IMR-90 (cell line): ENCODE data around the gene CDS1. TPM values are rescaled to one million over a fixed set of nuclear protein-coding genes. Genes with fewer than 3 reads are reported as not detected.

Source experiments
- ATAC-seq: fragments of 200-7000 bp; cut with Tn5 transposase; 2 replicates; pipeline ENCODE4 v1.9.1; 2020; ENCODE audit warnings: low read depth, mild to moderate bottlenecking, moderate library complexity
- BruUV-seq: library from RNA; stranded (reverse); fragments of 400-500 nt; replicated peaks from 2 replicates; lab custom pipeline; 2021; lab: Mats Ljungman, UMichigan
- CTCF ChIA-PET: fragments of 300-600 bp; formaldehyde crosslinking; extraction: SDS; loops from one replicate; lab custom pipeline; 2021; ENCODE audit warnings: antibody characterized with exemption; lab: Yijun Ruan, JAX
- POLR2A ChIA-PET: fragments of 300-600 bp; sonication (Branson Sonifier 250); formaldehyde crosslinking; loops from one replicate; lab custom pipeline; 2022; ENCODE audit warnings: antibody characterized with exemption; ENCODE audit not compliant: unreplicated experiment; lab: Charles Lee
- DNase-seq: peaks from one replicate; pipeline ENCODE4 v3.0.0; 2013
- H2AFZ ChIP-seq: replicated peaks from 2 replicates; pipeline ENCODE3; 2013; ENCODE audit warnings: low read length, mild to moderate bottlenecking; ENCODE audit not compliant: poor library complexity
- H2AK5ac ChIP-seq: 2 replicates; pipeline ENCODE4 v1.6.1; 2013; ENCODE audit warnings: low read depth, low read length, inconsistent platforms
- H2AK9ac ChIP-seq: replicated peaks from 2 replicates; pipeline ENCODE3; 2013; ENCODE audit warnings: mild to moderate bottlenecking, low read depth, low read length, moderate library complexity; ENCODE audit not compliant: poor library complexity
- H2BK120ac ChIP-seq: 2 replicates; pipeline ENCODE4 v1.6.1; 2013; ENCODE audit warnings: low read depth, low read length, inconsistent platforms
- H2BK15ac ChIP-seq: 3 replicates; pipeline ENCODE4 v1.6.1; 2013; ENCODE audit warnings: low read depth, low read length, inconsistent platforms
- H2BK20ac ChIP-seq: 2 replicates; pipeline ENCODE4 v1.6.1; 2013; ENCODE audit warnings: low read depth, mild to moderate bottlenecking, inconsistent platforms, low read length, moderate library complexity
- H2BK5ac ChIP-seq: 2 replicates; pipeline ENCODE4 v1.6.1; 2013; ENCODE audit warnings: mild to moderate bottlenecking, low read depth, low read length, inconsistent platforms; ENCODE audit not compliant: poor library complexity, severe bottlenecking
- H3K14ac ChIP-seq: replicated peaks from 2 replicates; pipeline ENCODE4 v1.6.1; 2013; ENCODE audit warnings: low read depth, low read length, inconsistent platforms
- H3K18ac ChIP-seq: 2 replicates; pipeline ENCODE4 v1.6.1; 2013; ENCODE audit warnings: low read depth, low read length, control low read depth
- H3K23ac ChIP-seq: 2 replicates; pipeline ENCODE4 v1.6.1; 2013; ENCODE audit warnings: low read depth, low read length, inconsistent platforms
- H3K27ac ChIP-seq: 2 replicates; pipeline ENCODE4 v1.5.1; 2013; ENCODE audit warnings: mild to moderate bottlenecking, control low read depth, low read length; ENCODE audit not compliant: insufficient read depth
- H3K27me3 ChIP-seq: 2 replicates; pipeline ENCODE4 v1.6.1; 2013; ENCODE audit warnings: low read length; ENCODE audit not compliant: control insufficient read depth, insufficient read depth
- H3K36me3 ChIP-seq: 2 replicates; pipeline ENCODE4 v1.6.1; 2013; ENCODE audit warnings: low read length, mixed read lengths; ENCODE audit not compliant: control insufficient read depth, insufficient read depth
- H3K4ac ChIP-seq: 2 replicates; pipeline ENCODE4 v1.6.1; 2013; ENCODE audit warnings: low read depth, low read length, inconsistent platforms
- H3K4me1 ChIP-seq: 2 replicates; pipeline ENCODE4 v1.6.1; 2013; ENCODE audit warnings: low read length, mixed read lengths; ENCODE audit not compliant: control insufficient read depth, insufficient read depth
- H3K4me2 ChIP-seq: 2 replicates; pipeline ENCODE4 v1.6.1; 2013; ENCODE audit warnings: low read depth, mild to moderate bottlenecking, control low read depth, low read length, moderate library complexity
- H3K4me3 ChIP-seq: 2 replicates; pipeline ENCODE4 v1.5.1; 2013; ENCODE audit warnings: low read depth, mild to moderate bottlenecking, control low read depth, low read length, moderate library complexity; ENCODE audit not compliant: insufficient read depth
- H3K56ac ChIP-seq: 2 replicates; pipeline ENCODE4 v1.6.1; 2013; ENCODE audit warnings: low read length, inconsistent platforms; ENCODE audit not compliant: insufficient read depth; ENCODE audit errors: extremely low read depth
- H3K79me1 ChIP-seq, 2 experiments: 2 replicates each; pipeline ENCODE4 v1.6.1; 2013; ENCODE audit warnings: low read length in 2 of 2, inconsistent platforms in 1 of 2, low read depth in 1 of 2
- H3K9ac ChIP-seq: 2 replicates; pipeline ENCODE4 v1.6.1; 2013; ENCODE audit warnings: low read depth, low read length, control low read depth
- H3K9me1 ChIP-seq: 2 replicates; pipeline ENCODE4 v1.6.1; 2013; ENCODE audit warnings: low read length, inconsistent platforms; ENCODE audit not compliant: insufficient read depth
- H3K9me3 ChIP-seq: 2 replicates; pipeline ENCODE4 v1.6.1; 2013; ENCODE audit warnings: low read length; ENCODE audit not compliant: control insufficient read depth, insufficient read depth
- H4K20me1 ChIP-seq: 2 replicates; pipeline ENCODE4 v1.6.1; 2013; ENCODE audit warnings: low read length, inconsistent platforms; ENCODE audit not compliant: insufficient read depth
- H4K5ac ChIP-seq: 2 replicates; pipeline ENCODE4 v1.6.1; 2013; ENCODE audit warnings: mild to moderate bottlenecking, low read depth, low read length, control low read depth
- H4K8ac ChIP-seq, 2 experiments: 2 replicates each; pipeline ENCODE4 v1.6.1; 2013; ENCODE audit warnings: low read depth in 2 of 2, low read length in 2 of 2, control low read depth in 1 of 2, inconsistent platforms in 1 of 2
- H4K91ac ChIP-seq: 2 replicates; pipeline ENCODE4 v1.6.1; 2013; ENCODE audit warnings: low read depth, low read length, inconsistent platforms; ENCODE audit not compliant: insufficient read depth
- BHLHE40 ChIP-seq: fragments of 150-350 bp; IDR thresholded peaks from 2 replicates; pipeline ENCODE4 v1.6.1; 2016; ENCODE audit warnings: mild to moderate bottlenecking, low read depth, low read length
- CEBPB ChIP-seq: IDR thresholded peaks from 2 replicates; pipeline ENCODE4 v1.6.1; 2012; ENCODE audit warnings: low read depth, low read length, improper control_type of control experiment
- CHD1 ChIP-seq: IDR thresholded peaks from 2 replicates; pipeline ENCODE4 v1.6.1; 2012; ENCODE audit warnings: low read depth, low read length, improper control_type of control experiment
- CTCF ChIP-seq: conservative IDR thresholded peaks from 2 replicates; pipeline ENCODE4 v1.5.1; 2012; ENCODE audit warnings: mild to moderate bottlenecking, low read depth, low read length, improper control_type of control experiment
- ELK1 ChIP-seq: fragments of 150-350 bp; IDR thresholded peaks from 2 replicates; pipeline ENCODE4 v1.6.1; 2016; ENCODE audit warnings: low read depth, mild to moderate bottlenecking, low read length, moderate library complexity, borderline replicate concordance
- FOS ChIP-seq: fragments of 150-350 bp; IDR thresholded peaks from 2 replicates; pipeline ENCODE4 v1.6.1; 2016; ENCODE audit warnings: low read depth, low read length
- MAFK ChIP-seq: IDR thresholded peaks from 2 replicates; pipeline ENCODE4 v1.6.1; 2012; ENCODE audit warnings: low read depth, low read length, improper control_type of control experiment
- MAZ ChIP-seq: IDR thresholded peaks from 2 replicates; pipeline ENCODE4 v1.6.1; 2012; ENCODE audit warnings: low read depth, mild to moderate bottlenecking, low read length, improper control_type of control experiment, moderate library complexity, borderline replicate concordance
- MXI1 ChIP-seq: IDR thresholded peaks from 2 replicates; pipeline ENCODE4 v1.6.1; 2012; ENCODE audit warnings: low read depth, mild to moderate bottlenecking, low read length, moderate library complexity, borderline replicate concordance
- NFE2L2 ChIP-seq: fragments of 150-350 bp; IDR thresholded peaks from 2 replicates; pipeline ENCODE4 v1.6.1; 2016; ENCODE audit warnings: low read depth, mild to moderate bottlenecking, low read length
- POLR2A ChIP-seq: IDR thresholded peaks from 2 replicates; pipeline ENCODE4 v1.6.1; 2012; ENCODE audit warnings: mild to moderate bottlenecking, low read depth, low read length
- RAD21 ChIP-seq: IDR thresholded peaks from 2 replicates; pipeline ENCODE4 v1.6.1; 2012; ENCODE audit warnings: low read length, improper control_type of control experiment
- RCOR1 ChIP-seq: IDR thresholded peaks from 2 replicates; pipeline ENCODE4 v1.6.1; 2012; ENCODE audit warnings: mild to moderate bottlenecking, low read length, improper control_type of control experiment; ENCODE audit not compliant: insufficient replicate concordance
- RFX5 ChIP-seq: IDR thresholded peaks from 2 replicates; pipeline ENCODE4 v1.8.0; 2012; ENCODE audit warnings: low read depth, mild to moderate bottlenecking, low read length, moderate library complexity
- SMC3 ChIP-seq: fragments of 150-350 bp; IDR thresholded peaks from 2 replicates; pipeline ENCODE4 v1.6.1; 2016; ENCODE audit warnings: low read depth, mild to moderate bottlenecking, antibody characterized with exemption, low read length, moderate library complexity
- USF2 ChIP-seq: fragments of 150-350 bp; IDR thresholded peaks from 2 replicates; pipeline ENCODE4 v1.6.1; 2017; ENCODE audit warnings: mild to moderate bottlenecking, antibody characterized with exemption, low read length, low read depth
- WGBS, 2 experiments: methylation state at CpG; one replicate each; pipeline versions ENCODE4 v1.1.5 to v1.1.7; 2013; ENCODE audit warnings: missing lambda C conversion rate in 2 of 2; ENCODE audit not compliant: insufficient read length in 1 of 2; ENCODE audit errors: extremely low coverage in 2 of 2; 5-methylcytosine and 5-hydroxymethylcytosine counted together
- dilution Hi-C: fragments of 300-500 bp; cut with HindIII; formaldehyde crosslinking; loops from one replicate; pipeline ENCODE4 v1.14.3; 2018; ENCODE audit warnings: low sequenced_read_pairs; ENCODE audit not compliant: unreplicated experiment
- in situ Hi-C: fragments of 300-500 bp; cut with MboI; formaldehyde crosslinking; loops from 3 replicates; pipeline ENCODE4 v1.14.3; 2019; ENCODE audit warnings: low sequenced_read_pairs, inconsistent platforms, mixed read lengths
- intact Hi-C: fragments of 100-400 bp; cut with micrococcal nuclease; formaldehyde crosslinking; loops from 2 replicates; pipeline ENCODE4 v1.10.0; 2022
- polyA plus RNA-seq, 3 experiments: library from polyadenylated mRNA; depleted of rRNA; stranded (reverse); fragments of >200 nt; gene quantifications; 2 replicates each; pipeline ENCODE4 v1.2.3, GENCODE V29; 2012; ENCODE audit warnings: low replicate concordance in 1 of 3
- total RNA-seq: library from RNA; depleted of rRNA; stranded (reverse); fragments of >200 nt; gene quantifications from 2 replicates; pipeline ENCODE4 v1.2.3, GENCODE V29; 2012

The CDS1 gene
- total and polyA plus RNA-seq, 2 of the 4 experiments (the other 2 are of a cell fraction), result under 0.01 to 0.02 TPM

GRCh38 chr4:84562156-84562555, 20.8 kb upstream of the CDS1 start:
- in situ Hi-C loops, result no loop called here

More at GRCh38 chr4:84562156-84562555, 20.8 kb upstream of the CDS1 start:
- no peak for ATAC-seq
- Histone ChIP-seq H2BK5ac (no peak overlapping the region), H3K23ac (no peak overlapping the region), H3K27me3 (no peaks in the 10 kb centered on the region), H3K4me1 (no peaks in the 10 kb centered on the region), H3K14ac (no peak overlapping the region), H4K91ac (no peak overlapping the region), H3K9me1 (no peaks in the 10 kb centered on the region), H2AFZ (no peak overlapping the region), H3K79me1 (no peaks in the 10 kb centered on the region), H2BK120ac (no peak overlapping the region), H2BK20ac (no peak overlapping the region), H3K4me3 (no peak overlapping the region), H4K20me1 (no peaks in the 10 kb centered on the region), H3K9me3 (no peaks in the 10 kb centered on the region), H3K56ac (no peak overlapping the region), H3K9ac (no peak overlapping the region), H3K4me2 (no peak overlapping the region), H4K8ac (no peak overlapping the region), H2BK15ac (no peak overlapping the region), H3K18ac (no peak overlapping the region), H2AK5ac (no peak overlapping the region), H2AK9ac (no peak overlapping the region), H3K27ac (no peak overlapping the region), H3K36me3 (no peaks in the 10 kb centered on the region), H3K4ac (no peak overlapping the region), H4K5ac (no peak overlapping the region)
- no peak for TF ChIP-seq CHD1
- no peak for TF ChIP-seq CEBPB
- TF ChIP-seq NFE2L2, result no peak
- TF ChIP-seq POLR2A, result no peak
- no peak for TF ChIP-seq ELK1
- TF ChIP-seq MAFK, result no peak
- no peak for TF ChIP-seq MXI1
- no peak for TF ChIP-seq BHLHE40
- no peak for TF ChIP-seq RCOR1
- TF ChIP-seq USF2, result no peak
- no peak for TF ChIP-seq SMC3
- TF ChIP-seq RFX5, result no peak
- TF ChIP-seq FOS, result no peak
- TF ChIP-seq MAZ, result no peak
- no peak for TF ChIP-seq RAD21
- no peak for TF ChIP-seq CTCF
- ChIA-PET POLR2A (no interaction called here), CTCF (no interaction called here)
- intact Hi-C loops (no loop called here), dilution Hi-C loops (no loop called here)
- DNase-seq, result no peak
- WGBS, 2 experiments, result no CpG with 5 or more reads among the region's 5 CpGs
- no TSS peak for BruUV-seq
